Type B pancreatic cell (in vitro differentiated cells): ENCODE data around the gene TCN1. TPM values are rescaled to one million over a fixed set of nuclear protein-coding genes. Genes with fewer than 3 reads are reported as not detected.
"Not testable (repeated sequence)": the region's sequence is repeated elsewhere in the genome, so short reads cannot be mapped to it uniquely, and the experiment has no call there.

Source experiments
- DNase-seq: peaks from one replicate; pipeline ENCODE4 v3.0.0; 2021; ENCODE audit warnings: mixed read lengths; ENCODE audit not compliant: unreplicated experiment; ENCODE audit errors: extremely low spot score
- H3K27ac Mint-ChIP-seq: 2 replicates; pipeline ENCODE4 v1.8.0; 2021; ENCODE audit warnings: mild to moderate bottlenecking, mixed read lengths
- H3K27me3 Mint-ChIP-seq: 2 replicates; pipeline ENCODE4 v1.8.0; 2021; ENCODE audit warnings: mixed read lengths
- H3K36me3 Mint-ChIP-seq: 2 replicates; pipeline ENCODE4 v1.8.0; 2021; ENCODE audit warnings: mixed read lengths
- H3K4me1 Mint-ChIP-seq: one replicate; pipeline ENCODE4 v1.8.0; 2021; ENCODE audit warnings: mixed read lengths; ENCODE audit not compliant: unreplicated experiment
- H3K4me3 Mint-ChIP-seq: 2 replicates; pipeline ENCODE4 v1.8.0; 2021; ENCODE audit warnings: mild to moderate bottlenecking, mixed read lengths
- H3K9me3 Mint-ChIP-seq: 2 replicates; pipeline ENCODE4 v1.8.0; 2021; ENCODE audit warnings: mixed read lengths
- total RNA-seq: library from RNA; stranded (reverse); gene quantifications from 2 replicates; pipeline ENCODE4 v1.2.1, GENCODE V29; 2021; ENCODE audit warnings: low replicate concordance
- TF ChIP-seq, protein P1 (sequence below): fragments of 200-600 bp; sonication (generic); conservative IDR thresholded peaks from 2 replicates; pipeline ENCODE4 v1.5.0; 2021; ENCODE audit warnings: antibody characterized with exemption, mild to moderate bottlenecking

Gene TCN1
- total RNA-seq, 1 donor from 2014 or later = 269 TPM

DNA sequence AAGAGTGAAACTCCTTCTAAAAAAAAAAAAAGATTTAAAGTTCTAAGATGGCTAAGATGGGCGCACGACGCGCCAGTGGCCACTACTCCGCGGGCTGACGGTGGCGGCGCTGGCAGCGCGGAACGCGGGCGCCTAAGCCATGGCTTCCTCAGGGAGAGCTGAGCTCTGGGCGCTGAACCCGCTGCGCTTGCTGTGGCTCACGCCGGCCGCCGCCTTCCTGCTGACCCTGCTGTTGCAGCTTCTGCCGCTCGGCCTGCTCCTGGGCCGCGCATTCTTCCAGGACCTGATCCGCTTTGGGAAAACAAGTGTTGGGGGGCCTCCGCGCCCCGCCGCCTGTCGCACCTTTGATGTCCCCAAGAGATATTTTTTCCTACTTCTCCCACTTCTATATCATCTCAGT lies 31.8 kb upstream of the TCN1 start:
- Mint-ChIP-seq H3K27ac (no peak overlapping the region), H3K27me3 (no peaks in the 10 kb centered on the region), H3K4me3 (no peak overlapping the region), H3K36me3 (no peaks in the 10 kb centered on the region), H3K9me3 (no peaks in the 10 kb centered on the region), H3K4me1 (no peaks in the 10 kb centered on the region)
- no peak for DNase-seq
- TF ChIP-seq, protein P1, sequence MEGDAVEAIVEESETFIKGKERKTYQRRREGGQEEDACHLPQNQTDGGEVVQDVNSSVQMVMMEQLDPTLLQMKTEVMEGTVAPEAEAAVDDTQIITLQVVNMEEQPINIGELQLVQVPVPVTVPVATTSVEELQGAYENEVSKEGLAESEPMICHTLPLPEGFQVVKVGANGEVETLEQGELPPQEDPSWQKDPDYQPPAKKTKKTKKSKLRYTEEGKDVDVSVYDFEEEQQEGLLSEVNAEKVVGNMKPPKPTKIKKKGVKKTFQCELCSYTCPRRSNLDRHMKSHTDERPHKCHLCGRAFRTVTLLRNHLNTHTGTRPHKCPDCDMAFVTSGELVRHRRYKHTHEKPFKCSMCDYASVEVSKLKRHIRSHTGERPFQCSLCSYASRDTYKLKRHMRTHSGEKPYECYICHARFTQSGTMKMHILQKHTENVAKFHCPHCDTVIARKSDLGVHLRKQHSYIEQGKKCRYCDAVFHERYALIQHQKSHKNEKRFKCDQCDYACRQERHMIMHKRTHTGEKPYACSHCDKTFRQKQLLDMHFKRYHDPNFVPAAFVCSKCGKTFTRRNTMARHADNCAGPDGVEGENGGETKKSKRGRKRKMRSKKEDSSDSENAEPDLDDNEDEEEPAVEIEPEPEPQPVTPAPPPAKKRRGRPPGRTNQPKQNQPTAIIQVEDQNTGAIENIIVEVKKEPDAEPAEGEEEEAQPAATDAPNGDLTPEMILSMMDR = no peak

DNA sequence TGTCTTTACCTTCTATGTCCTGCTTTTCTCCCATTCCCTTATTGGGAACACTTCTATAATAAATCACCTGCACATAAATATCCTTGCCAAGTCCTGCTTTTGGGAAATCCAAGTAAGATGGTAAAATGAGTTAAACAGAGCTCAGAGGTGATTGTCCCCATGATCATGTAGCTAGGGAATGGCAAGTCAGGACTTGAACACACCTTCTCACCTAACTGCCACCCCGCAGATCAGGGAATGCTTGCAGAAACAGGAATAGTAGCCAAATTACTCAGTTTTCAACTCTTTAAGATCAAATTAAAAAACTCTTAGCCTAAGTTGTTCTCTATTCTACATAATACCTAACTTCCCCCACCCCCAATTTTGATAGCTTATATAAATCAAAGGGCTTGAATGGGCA lies 28.3 kb upstream of the TCN1 start:
- no peak for DNase-seq
- Mint-ChIP-seq H3K36me3 (no peaks in the 10 kb centered on the region), H3K9me3 (peaks cover 4% of the 10 kb centered on the region), H3K4me3 (no peak overlapping the region), H3K27ac (no peak overlapping the region), H3K4me1 (no peaks in the 10 kb centered on the region), H3K27me3 (no peaks in the 10 kb centered on the region)
- TF ChIP-seq, protein P1 = no peak

DNA sequence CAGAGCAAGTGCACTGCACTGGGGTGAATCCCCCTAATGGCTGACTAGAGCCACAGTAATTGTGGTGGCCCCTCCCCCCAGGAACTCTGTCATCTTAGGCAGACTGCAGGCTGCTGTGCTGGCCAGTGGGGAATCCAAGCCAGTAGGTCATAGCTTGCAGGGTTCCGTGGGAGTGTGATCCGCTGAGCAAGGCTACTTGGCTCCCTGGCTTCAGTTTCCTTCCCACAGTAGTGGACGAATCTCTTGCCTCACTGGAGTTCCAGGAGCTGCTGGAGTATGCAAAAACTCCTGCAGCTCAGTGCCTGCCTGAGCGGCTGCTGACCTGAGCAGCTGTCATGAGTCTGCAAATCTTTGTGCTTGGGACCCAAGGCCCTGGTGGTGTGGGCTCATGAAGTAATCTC lies 25.5 kb upstream of the TCN1 start:
- no peaks in the 10 kb centered on the region for H3K27me3 Mint-ChIP-seq
- no peaks in the 10 kb centered on the region for H3K36me3 Mint-ChIP-seq
- DNase-seq = no peak
- H3K4me3 Mint-ChIP-seq = no peak overlapping the region
- TF ChIP-seq, protein P1 = no peak
- H3K9me3 Mint-ChIP-seq = peaks cover 4% of the 10 kb centered on the region
- no peak overlapping the region for H3K27ac Mint-ChIP-seq
- no peaks in the 10 kb centered on the region for H3K4me1 Mint-ChIP-seq

DNA sequence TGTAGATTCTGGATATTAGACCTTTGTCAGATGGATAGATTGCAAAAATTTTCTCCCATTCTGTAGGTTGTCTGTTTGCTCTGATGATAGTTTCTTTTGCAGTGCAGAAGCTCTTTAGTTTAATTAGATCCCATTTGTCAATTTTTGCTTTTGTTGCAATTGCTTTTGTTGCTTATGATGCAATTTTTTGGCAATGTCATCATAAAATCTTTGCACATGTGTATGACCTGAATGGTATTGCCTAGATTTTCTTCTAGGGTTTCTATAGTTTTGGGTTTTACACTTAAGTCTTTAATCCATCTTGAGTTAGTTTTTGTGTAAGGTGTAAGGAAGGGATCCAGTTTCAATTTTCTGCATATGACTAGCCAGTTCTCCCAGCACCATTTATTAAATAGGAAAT lies 20.9 kb upstream of the TCN1 start:
- not testable (repeated sequence) for H3K27ac Mint-ChIP-seq, DNase-seq, H3K9me3 Mint-ChIP-seq, H3K27me3 Mint-ChIP-seq, H3K4me1 Mint-ChIP-seq, H3K36me3 Mint-ChIP-seq, H3K4me3 Mint-ChIP-seq

DNA sequence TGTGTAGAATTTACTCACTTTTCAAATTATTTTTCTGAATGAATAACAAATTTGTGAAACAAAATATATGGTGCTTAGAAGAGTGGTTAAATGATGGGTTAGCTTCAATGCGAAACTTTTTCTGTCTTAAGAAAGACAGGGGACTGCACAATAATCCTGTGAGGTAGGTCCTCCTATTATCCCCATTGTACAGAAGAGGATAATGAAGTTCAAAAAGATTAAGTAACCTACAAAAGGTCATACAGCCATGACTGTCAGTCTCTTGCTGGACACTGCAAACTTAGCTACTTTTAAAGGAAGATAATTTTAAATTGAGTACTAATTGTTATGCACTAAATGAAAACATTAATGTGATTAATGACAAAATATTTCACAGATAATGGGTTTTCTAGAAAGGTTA lies 17.3 kb upstream of the TCN1 start:
- Mint-ChIP-seq H3K9me3 (no peaks in the 10 kb centered on the region), H3K27me3 (no peaks in the 10 kb centered on the region), H3K27ac (no peak overlapping the region), H3K36me3 (no peaks in the 10 kb centered on the region), H3K4me3 (no peak overlapping the region), H3K4me1 (no peaks in the 10 kb centered on the region)
- TF ChIP-seq, protein P1 = no peak
- DNase-seq = no peak

DNA sequence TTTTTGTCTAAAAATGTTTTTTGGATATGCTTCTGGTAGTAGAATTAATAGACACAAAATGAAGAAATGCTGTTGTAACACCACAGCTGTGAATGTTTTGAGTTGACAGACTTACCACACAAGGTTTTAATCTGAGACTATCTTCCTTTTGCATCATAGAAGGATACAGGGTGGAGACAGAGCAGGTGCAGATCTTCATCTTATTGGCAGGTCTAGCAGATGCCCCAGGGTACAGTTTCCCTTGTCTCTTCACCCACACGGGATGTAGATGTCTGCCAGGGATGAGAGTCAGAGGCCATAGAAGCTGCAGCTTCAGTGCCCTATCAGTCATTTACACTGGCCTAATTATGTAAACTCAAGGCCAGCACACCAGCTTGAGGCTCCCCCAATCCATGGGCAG lies 13.3 kb upstream of the TCN1 start:
- no peaks in the 10 kb centered on the region for H3K9me3 Mint-ChIP-seq
- no peak for DNase-seq
- H3K36me3 Mint-ChIP-seq = no peaks in the 10 kb centered on the region
- H3K4me1 Mint-ChIP-seq = no peaks in the 10 kb centered on the region
- H3K4me3 Mint-ChIP-seq = no peak overlapping the region
- no peaks in the 10 kb centered on the region for H3K27me3 Mint-ChIP-seq
- H3K27ac Mint-ChIP-seq = no peak overlapping the region
- TF ChIP-seq, protein P1 = no peak
